IPS DF 4.7 (cell line): ENCODE results near the gene PLBD1.

ENCODE experiments used
- DNase-seq: peaks from one replicate; pipeline ENCODE4 v3.0.0-alpha.2; 2013; ENCODE audit warnings: low spot score; ENCODE audit errors: extremely low read depth

The PLBD1 gene

GRCh38 chr12:14567351-14568162 lies at the start of gene PLBD1:
PLBD1 (minus strand) TSS chr12:14567883; CDS start chr12:14567696, 187 bp downstream.
- DNase-seq, result peak; percentile 41

- DNase-seq, result no peak
Observed at GRCh38 chr12:14614704-14615121, 47.0 kb upstream of the PLBD1 start.

GRCh38 chr12:14613718-14614117 lies 46.0 kb upstream of the PLBD1 start:
- DNase-seq, result no peak

- no peak for DNase-seq
Observed at GRCh38 chr12:14612898-14613445, 45.3 kb upstream of the PLBD1 start.

GRCh38 chr12:14612250-14612649 lies 44.6 kb upstream of the PLBD1 start:
- DNase-seq, result no peak

GRCh38 chr12:14611640-14612203 lies 44.0 kb upstream of the PLBD1 start:
- DNase-seq, result no peak

- DNase-seq, result no peak
Observed at GRCh38 chr12:14607568-14607967, 39.9 kb upstream of the PLBD1 start.

GRCh38 chr12:14605401-14605989 lies 37.8 kb upstream of the PLBD1 start:
- no peak for DNase-seq

GRCh38 chr12:14601692-14602478 lies 34.2 kb upstream of the PLBD1 start:
- no peak for DNase-seq

- no peak for DNase-seq
Observed at GRCh38 chr12:14597480-14597879, 29.8 kb upstream of the PLBD1 start.

- DNase-seq, result no peak
Observed at GRCh38 chr12:14591719-14592118, 24.0 kb upstream of the PLBD1 start.

GRCh38 chr12:14589169-14590004 lies 21.7 kb upstream of the PLBD1 start:
- DNase-seq, result no peak

GRCh38 chr12:14588571-14588970 lies 20.9 kb upstream of the PLBD1 start:
- DNase-seq, result no peak

GRCh38 chr12:14578646-14579045 lies 11.0 kb upstream of the PLBD1 start:
- no peak for DNase-seq

- no peak for DNase-seq
Observed at GRCh38 chr12:14577344-14577743, 9.7 kb upstream of the PLBD1 start.

GRCh38 chr12:14576896-14577295 lies 9.2 kb upstream of the PLBD1 start:
- no peak for DNase-seq

GRCh38 chr12:14575585-14575984 lies 7.9 kb upstream of the PLBD1 start:
- no peak for DNase-seq

GRCh38 chr12:14573118-14573517 lies 5.4 kb upstream of the PLBD1 start:
- no peak for DNase-seq

GRCh38 chr12:14572401-14572800 lies 4.7 kb upstream of the PLBD1 start:
- no peak for DNase-seq

GRCh38 chr12:14571779-14572178 lies 4.1 kb upstream of the PLBD1 start:
- DNase-seq, result no peak

- no peak for DNase-seq
Observed at GRCh38 chr12:14570231-14570630, 2.5 kb upstream of the PLBD1 start.
